Gastrocnemius medialis (tissue), 4 donors: ENCODE data around the gene VAMP8. TPM values are rescaled to one million over a fixed set of nuclear protein-coding genes. Genes with fewer than 3 reads are reported as not detected.
A peak's percentile ranks its signal among the peaks of the same experiment; 100 is the strongest.

Experiments
- ATAC-seq, 2 donors: fragments of 150-250 bp; one replicate each; pipeline ENCODE4 v1.9.1; 2016
- DNase-seq, 2 donors: peaks; one replicate each; pipeline ENCODE4 v3.0.0-alpha.2; 2019
- H3K27ac ChIP-seq, 4 donors: fragments of 200-600 bp; sonication (generic); 1 replicate in 1 of 4; 2 replicates in 3 of 4; pipeline ENCODE4 v1.5.1; 2016 to 2018; ENCODE audit warnings: mild to moderate bottlenecking in 2 of 4, moderate library complexity in 1 of 4
- H3K27me3 ChIP-seq, 3 donors: fragments of 200-600 bp; sonication (generic) in 2 of 3; 1 replicate in 1 of 3; 2 replicates in 2 of 3; pipeline versions ENCODE4 v1.5.1 to v1.6.0; 2016 to 2019; ENCODE audit warnings: mild to moderate bottlenecking in 1 of 3, moderate library complexity in 1 of 3
- H3K36me3 ChIP-seq, 2 donors: fragments of 200-600 bp; sonication (generic) in 1 of 2; one replicate each; pipeline ENCODE4 v1.5.1; 2017 to 2018
- H3K4me1 ChIP-seq, 2 donors: fragments of 200-600 bp; sonication (generic) in 1 of 2; one replicate each; pipeline ENCODE4 v1.5.1; 2016 to 2017; ENCODE audit warnings: mild to moderate bottlenecking in 2 of 2
- H3K4me3 ChIP-seq, 4 donors: fragments of 200-600 bp; sonication (generic) in 3 of 4; 1 replicate in 1 of 4; 2 replicates in 3 of 4; pipeline ENCODE4 v1.5.1; 2016 to 2019; ENCODE audit warnings: mild to moderate bottlenecking in 2 of 4
- H3K9me3 ChIP-seq, 3 donors: fragments of 200-600 bp; sonication (generic) in 2 of 3; 1 replicate in 1 of 3; 2 replicates in 2 of 3; pipeline ENCODE4 v1.5.1; 2016 to 2019
- CTCF ChIP-seq, 5 experiments: fragments of 450-650 bp in 3 of 5; fragments of 200-600 bp in 2 of 5; sonication (generic) in 2 of 5; IDR thresholded peaks in 4 of 5; conservative IDR thresholded peaks in 1 of 5; 1 replicate in 4 of 5; 2 replicates in 1 of 5; pipeline ENCODE4 v1.5.1; 2016 to 2019; ENCODE audit warnings: antibody characterized with exemption in 5 of 5, mild to moderate bottlenecking in 3 of 5, moderate library complexity in 3 of 5
- POLR2A ChIP-seq, 2 donors: fragments of 450-650 bp; IDR thresholded peaks; one replicate each; pipeline ENCODE4 v1.6.1; 2017; ENCODE audit warnings: antibody characterized with exemption in 2 of 2, mild to moderate bottlenecking in 2 of 2, moderate library complexity in 2 of 2
- in situ Hi-C, 4 donors: fragments of 200-750 bp; cut with MboI; loops; one replicate each; pipeline versions ENCODE4 v1.15.0 to v1.8.0; 2017; ENCODE audit warnings: low sequenced_read_pairs in 4 of 4
- intact Hi-C: fragments of 100-400 bp; cut with DNase I; formaldehyde crosslinking; loops from one replicate; pipeline ENCODE4 v1.15.1; 2023; ENCODE audit warnings: low total_unique reads
- total RNA-seq, 4 donors: library from RNA; depleted of rRNA; stranded (reverse); fragments of >200 nt; gene quantifications; one replicate each; pipeline versions ENCODE4 v1.1.0 to v1.2.3, GENCODE V29; 2016

Gene VAMP8
- total RNA-seq, 4 donors from 2014 or later: 5.3 to 12.1 (median 7.1) TPM

GRCh38 chr2:85593023-85593422 is 15.6 kb downstream of the VAMP8 start:
- Histone ChIP-seq H3K27me3 (no peaks in the 10 kb centered on the region), H3K4me1 (peaks cover 67 to 73% of the 10 kb centered on the region in 2 donors), H3K4me3 (no peak overlapping the region), H3K9me3 (no peaks in the 10 kb centered on the region), H3K36me3 (peaks cover 0 to 18% of the 10 kb centered on the region in 2 donors), H3K27ac (peak overlapping the region in 3 of 4 donors; percentile 13 to 99 (median 19))
- in situ Hi-C loops: no loop called here
- ATAC-seq (no peak), DNase-seq (no peak)
- intact Hi-C loops: no loop called here
- no peak for TF ChIP-seq CTCF (IDR thresholded peaks at IDR 0.05 in 4 of 5, conservative IDR thresholded peaks at IDR 0.05 in 1 of 5)
- TF ChIP-seq POLR2A (IDR thresholded peaks at IDR 0.05): no peak

- Histone ChIP-seq H3K9me3 (no peaks in the 10 kb centered on the region), H3K27me3 (no peaks in the 10 kb centered on the region), H3K36me3 (peaks cover 0 to 35% of the 10 kb centered on the region in 2 donors), H3K4me1 (peaks cover 53 to 58% of the 10 kb centered on the region in 2 donors), H3K4me3 (peak overlapping the region; percentile 55 to 98 (median 78)), H3K27ac (peak overlapping the region; percentile 87 to 99 (median 94))
- intact Hi-C loops: no loop called here
- in situ Hi-C loops: no loop called here
- peak; percentile 2 to 5 for ATAC-seq
- TF ChIP-seq CTCF (IDR thresholded peaks at IDR 0.05 in 4 of 5, conservative IDR thresholded peaks at IDR 0.05 in 1 of 5): no peak
- no peak for DNase-seq
These were observed 17.4 kb downstream of the VAMP8 start for GRCh38 chr2:85594715-85595300.

- peak; percentile 99 for ATAC-seq
- in situ Hi-C loops: no loop called here
- H3K27me3 ChIP-seq: no peaks in the 10 kb centered on the region
- DNase-seq: peak; percentile 98
- peak within 1 kb of the TSS; percentile 55 to 98 (median 78) for H3K4me3 ChIP-seq
- H3K9me3 ChIP-seq: no peaks in the 10 kb centered on the region
- peaks cover 49 to 55% of the 10 kb centered on the region in 2 donors for H3K4me1 ChIP-seq
- peaks cover 0 to 41% of the 10 kb centered on the region in 2 donors for H3K36me3 ChIP-seq
- TF ChIP-seq CTCF (IDR thresholded peaks at IDR 0.05 in 4 of 5, conservative IDR thresholded peaks at IDR 0.05 in 1 of 5) (no peak), POLR2A (IDR thresholded peaks at IDR 0.05) (peak; percentile 90 to 92)
- intact Hi-C loops: no loop called here
- peak within 1 kb of the TSS; percentile 87 to 99 (median 94) for H3K27ac ChIP-seq
These were observed 18.1 kb downstream of the VAMP8 start, which contains the start of gene RNF181 for GRCh38 chr2:85595301-85596025. RNF181 (plus strand) TSS chr2:85595745; CDS start chr2:85595764, 19 bp downstream.

- peak overlapping the region; percentile 55 to 98 (median 78) for H3K4me3 ChIP-seq
- DNase-seq: no peak
- no peaks in the 10 kb centered on the region for H3K9me3 ChIP-seq
- H3K4me1 ChIP-seq: peaks cover 48 to 55% of the 10 kb centered on the region in 2 donors
- H3K36me3 ChIP-seq: peaks cover 0 to 46% of the 10 kb centered on the region in 2 donors
- H3K27me3 ChIP-seq: no peaks in the 10 kb centered on the region
- peak in 1 of 2 donors; percentile 13 for ATAC-seq
- TF ChIP-seq POLR2A (IDR thresholded peaks at IDR 0.05): no peak
- intact Hi-C loops: no loop called here
- in situ Hi-C loops: no loop called here
- H3K27ac ChIP-seq: peak overlapping the region; percentile 87 to 99 (median 94)
These were observed 18.6 kb downstream of the VAMP8 start for GRCh38 chr2:85596026-85596333.

GRCh38 chr2:85596486-85597143 is 19.2 kb downstream of the VAMP8 start:
- peak overlapping the region; percentile 55 to 98 (median 78) for H3K4me3 ChIP-seq
- no peak for ATAC-seq
- H3K4me1 ChIP-seq: peaks cover 48 to 55% of the 10 kb centered on the region in 2 donors

More at GRCh38 chr2:85596486-85597143, 19.2 kb downstream of the VAMP8 start:
- H3K27ac ChIP-seq: peak overlapping the region; percentile 87 to 99 (median 94)
- in situ Hi-C loops: no loop called here
- TF ChIP-seq POLR2A (IDR thresholded peaks at IDR 0.05) (no peak), CTCF (IDR thresholded peaks at IDR 0.05 in 4 of 5, conservative IDR thresholded peaks at IDR 0.05 in 1 of 5) (no peak)
- intact Hi-C loops: no loop called here
- no peaks in the 10 kb centered on the region for H3K9me3 ChIP-seq
- peaks cover 0 to 48% of the 10 kb centered on the region in 2 donors for H3K36me3 ChIP-seq
- DNase-seq: no peak
- H3K27me3 ChIP-seq: no peaks in the 10 kb centered on the region
